ENCODE data around the gene CAPN10. TPM values are rescaled to one million over a fixed set of nuclear protein-coding genes. Genes with fewer than 3 reads are reported as not detected.

CAPN10 gene
- total RNA-seq, 4 donors from 2014 or later, result 13.4 to 33.3 (median 14.5) TPM

DNA sequence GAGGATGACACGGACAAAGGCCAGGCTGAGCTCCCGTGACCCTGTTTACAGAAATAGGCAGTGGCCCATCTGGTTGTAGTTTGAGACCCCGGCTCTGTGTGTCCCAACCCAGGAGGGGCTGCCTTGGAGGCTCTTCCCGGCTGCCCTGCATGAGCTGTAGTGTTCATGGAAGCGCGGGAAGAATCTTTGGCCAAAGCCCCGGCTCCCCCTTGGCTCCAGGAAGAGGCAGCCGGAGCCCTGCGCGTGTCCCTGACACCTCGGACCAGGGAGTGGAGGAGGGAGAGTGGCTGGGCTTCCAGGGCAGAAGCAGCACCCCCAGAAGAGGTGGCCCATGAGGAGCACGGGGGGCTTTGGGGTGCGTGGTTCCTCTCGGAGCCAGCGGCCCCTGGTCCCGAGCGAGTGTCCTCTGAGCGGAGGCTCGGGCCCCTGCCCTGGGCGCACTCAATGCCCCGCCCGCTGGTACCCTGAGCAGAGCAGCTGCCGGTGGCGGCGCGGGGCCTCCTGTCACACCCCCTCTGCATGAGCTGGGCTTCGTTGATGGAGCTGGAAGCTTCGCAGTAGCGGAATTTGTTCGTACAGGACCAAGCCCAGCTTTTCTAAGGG lies 60.5 kb downstream of the CAPN10 start:
- TF ChIP-seq, protein P1, sequence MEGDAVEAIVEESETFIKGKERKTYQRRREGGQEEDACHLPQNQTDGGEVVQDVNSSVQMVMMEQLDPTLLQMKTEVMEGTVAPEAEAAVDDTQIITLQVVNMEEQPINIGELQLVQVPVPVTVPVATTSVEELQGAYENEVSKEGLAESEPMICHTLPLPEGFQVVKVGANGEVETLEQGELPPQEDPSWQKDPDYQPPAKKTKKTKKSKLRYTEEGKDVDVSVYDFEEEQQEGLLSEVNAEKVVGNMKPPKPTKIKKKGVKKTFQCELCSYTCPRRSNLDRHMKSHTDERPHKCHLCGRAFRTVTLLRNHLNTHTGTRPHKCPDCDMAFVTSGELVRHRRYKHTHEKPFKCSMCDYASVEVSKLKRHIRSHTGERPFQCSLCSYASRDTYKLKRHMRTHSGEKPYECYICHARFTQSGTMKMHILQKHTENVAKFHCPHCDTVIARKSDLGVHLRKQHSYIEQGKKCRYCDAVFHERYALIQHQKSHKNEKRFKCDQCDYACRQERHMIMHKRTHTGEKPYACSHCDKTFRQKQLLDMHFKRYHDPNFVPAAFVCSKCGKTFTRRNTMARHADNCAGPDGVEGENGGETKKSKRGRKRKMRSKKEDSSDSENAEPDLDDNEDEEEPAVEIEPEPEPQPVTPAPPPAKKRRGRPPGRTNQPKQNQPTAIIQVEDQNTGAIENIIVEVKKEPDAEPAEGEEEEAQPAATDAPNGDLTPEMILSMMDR (IDR thresholded peaks at IDR 0.05; ENCODE audit: low read depth), result no peak

DNA sequence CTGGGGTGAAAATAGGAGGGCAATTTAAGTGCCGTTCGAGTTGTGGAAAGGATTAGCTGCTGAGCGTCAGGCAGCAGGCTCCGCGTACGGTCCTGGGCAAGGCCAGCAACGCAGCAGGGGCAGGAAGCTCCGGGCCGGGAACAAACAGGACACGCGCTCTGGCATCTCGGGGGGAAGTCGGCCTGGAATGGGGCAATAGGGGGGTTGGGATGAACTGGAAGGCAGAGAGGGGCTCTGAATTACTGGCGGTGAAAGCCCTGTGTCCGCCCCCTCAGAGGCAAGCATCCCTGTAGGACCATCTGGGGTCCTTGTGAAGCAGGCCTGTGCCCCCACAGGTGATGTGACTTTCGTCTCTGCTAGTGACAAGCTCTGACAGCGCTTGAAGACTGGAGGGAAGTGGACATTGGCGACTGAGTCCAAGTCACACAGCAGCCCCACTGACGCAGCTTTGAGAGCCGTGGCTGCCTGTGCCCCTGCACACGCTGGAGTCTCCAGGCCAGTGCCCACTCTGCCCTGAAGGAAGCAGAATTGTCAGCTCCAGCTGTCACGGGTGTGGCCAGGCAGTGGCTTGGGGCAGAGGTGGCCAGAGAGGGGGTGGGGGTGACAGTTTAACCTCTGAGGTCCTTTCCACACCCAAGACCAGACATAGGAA lies 61.1 kb downstream of the CAPN10 start:
- TF ChIP-seq, protein P1 (IDR thresholded peaks at IDR 0.05; ENCODE audit: low read depth), result no peak

GRCh38 chr2:240648155-240648649 lies 61.7 kb downstream of the CAPN10 start:
- TF ChIP-seq, protein P1 (IDR thresholded peaks at IDR 0.05; ENCODE audit: low read depth), result no peak

Other genes with a start within 250 kb of the CAPN10 start
- gene GPC1, start 151.1 kb upstream of the CAPN10 start, total RNA-seq, result 10 to 100 TPM; 34.1 to 80.4 (median 53.3) TPM
- gene ANKMY1, start 28.7 kb upstream of the CAPN10 start, total RNA-seq, result 10 to 100 TPM; 11.7 to 30.5 (median 15.3) TPM
- 1 to 10 TPM; 2.8 to 7.2 (median 4.8) TPM for gene DUSP28, start 26.4 kb upstream of the CAPN10 start, total RNA-seq
- 100 to 1,000 TPM in 1 of 4 donors, 10 to 100 TPM in 3; 65.4 to 212 (median 72.6) TPM for gene RNPEPL1, start 18.2 kb upstream of the CAPN10 start, total RNA-seq
- gene GPR35, start 38.7 kb downstream of the CAPN10 start, total RNA-seq, result 1 to 10 TPM in 1 of 4 donors, under 1 TPM in 2, not detected in 1; 0.44 to 3.9 (median 0.94) TPM
- not detected for gene AQP12B, start 96.2 kb downstream of the CAPN10 start, total RNA-seq
- not detected for gene AQP12A, start 105.1 kb downstream of the CAPN10 start, total RNA-seq
- not detected for gene KIF1A, start 233.5 kb downstream of the CAPN10 start, total RNA-seq